ENCODE measurements around the gene RAB11FIP4.

RAB11FIP4 gene

DNA sequence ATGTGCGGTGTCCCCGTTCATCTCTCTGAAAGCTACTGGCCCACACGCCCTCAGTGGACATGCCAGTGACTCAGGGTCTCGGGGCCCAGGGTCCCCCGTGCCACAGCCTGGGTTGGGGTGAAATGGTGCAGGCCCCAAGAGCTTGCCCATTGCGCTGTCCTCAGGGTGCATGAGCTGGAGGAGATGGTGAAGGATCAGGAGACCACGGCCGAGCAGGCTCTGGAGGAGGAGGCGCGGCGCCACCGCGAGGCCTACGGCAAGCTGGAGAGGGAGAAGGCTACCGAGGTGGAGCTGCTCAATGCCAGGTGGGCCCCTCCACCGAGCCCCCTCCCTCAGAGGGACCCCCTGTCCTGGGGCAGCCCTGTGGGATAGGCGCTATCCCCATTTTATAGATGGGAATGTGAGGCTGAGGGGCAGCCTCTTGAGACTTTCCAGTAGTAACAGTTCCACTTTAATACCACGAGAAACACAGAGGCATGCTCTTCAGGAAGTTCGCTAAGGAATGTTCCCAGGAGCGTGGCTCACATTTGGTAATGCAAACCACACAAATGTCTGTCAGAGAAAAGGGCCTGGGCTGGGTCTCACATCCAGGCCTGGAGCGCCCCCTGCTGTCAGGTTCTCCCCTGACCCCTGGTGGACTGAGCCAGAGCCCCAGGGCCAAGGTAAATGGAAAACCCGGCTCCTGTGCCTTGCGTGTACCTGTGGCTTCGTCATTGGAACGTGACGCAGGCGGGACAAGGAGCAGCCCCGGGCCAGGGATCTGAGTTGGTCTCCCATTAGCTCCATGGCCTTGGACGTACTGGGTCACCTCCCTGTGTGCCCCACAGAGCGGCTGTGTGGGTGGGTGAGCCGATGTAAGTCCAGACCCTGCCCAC lies 133.7 kb downstream of the RAB11FIP4 start:
- peak; percentile 68 for DNase-seq (ENCODE audit: low spot score)

- no peak for DNase-seq (ENCODE audit: low spot score)
Measured at GRCh38 chr17:31525801-31526549, 134.5 kb downstream of the RAB11FIP4 start.

DNA sequence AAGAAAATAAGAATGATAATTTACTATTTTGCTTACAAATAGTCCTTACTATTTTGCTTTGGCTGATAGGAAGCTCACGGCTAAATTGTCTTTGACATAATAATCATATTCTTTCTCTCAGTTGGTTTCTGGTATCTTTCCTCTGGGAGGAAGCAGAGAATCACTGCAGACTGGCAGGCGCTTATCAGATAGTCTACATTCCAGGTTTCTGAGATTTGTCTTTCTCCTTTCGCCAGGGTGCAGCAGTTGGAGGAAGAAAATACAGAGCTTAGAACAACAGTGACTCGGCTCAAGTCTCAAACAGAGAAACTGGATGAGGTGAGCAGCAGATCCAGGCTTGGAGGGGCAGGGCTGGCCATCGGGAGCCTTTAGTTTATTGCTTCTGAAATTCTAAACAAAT lies 136.1 kb downstream of the RAB11FIP4 start:
- no peak for DNase-seq (ENCODE audit: low spot score)

- DNase-seq (ENCODE audit: low spot score), result no peak
Measured at GRCh38 chr17:31528291-31528874, 136.9 kb downstream of the RAB11FIP4 start.

GRCh38 chr17:31529841-31530251 lies 138.4 kb downstream of the RAB11FIP4 start:
- no peak for DNase-seq (ENCODE audit: low spot score)

DNA sequence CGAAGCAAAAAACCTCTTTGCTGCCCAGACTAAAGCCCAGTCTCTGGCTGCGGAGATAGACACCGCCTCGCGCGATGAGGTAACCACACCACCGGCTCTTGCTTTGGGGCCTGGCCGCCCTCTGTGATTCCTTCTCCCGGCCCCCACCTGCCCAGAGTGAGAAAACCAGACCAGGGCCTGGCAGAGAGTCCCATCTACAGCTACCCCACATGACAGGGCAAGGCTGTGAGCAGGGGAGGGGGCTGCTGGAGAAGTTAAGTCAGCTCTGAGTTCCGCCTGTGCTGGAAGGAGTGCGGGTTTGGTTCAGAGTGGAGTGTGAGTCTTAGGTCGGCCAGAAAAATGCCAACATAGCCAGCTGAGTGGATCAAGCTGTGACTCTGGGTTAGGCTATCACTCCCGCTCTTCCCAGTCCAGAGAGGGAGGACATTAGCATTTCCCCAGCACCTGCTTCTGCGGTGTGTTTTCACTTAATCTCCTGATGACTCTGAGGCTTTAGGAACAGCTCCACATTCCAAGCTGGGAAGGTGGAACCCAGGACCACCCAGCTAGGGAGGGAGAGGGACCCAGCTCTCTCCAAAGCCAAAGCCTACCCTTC lies 139.0 kb downstream of the RAB11FIP4 start:
- no peak for DNase-seq (ENCODE audit: low spot score)

DNA sequence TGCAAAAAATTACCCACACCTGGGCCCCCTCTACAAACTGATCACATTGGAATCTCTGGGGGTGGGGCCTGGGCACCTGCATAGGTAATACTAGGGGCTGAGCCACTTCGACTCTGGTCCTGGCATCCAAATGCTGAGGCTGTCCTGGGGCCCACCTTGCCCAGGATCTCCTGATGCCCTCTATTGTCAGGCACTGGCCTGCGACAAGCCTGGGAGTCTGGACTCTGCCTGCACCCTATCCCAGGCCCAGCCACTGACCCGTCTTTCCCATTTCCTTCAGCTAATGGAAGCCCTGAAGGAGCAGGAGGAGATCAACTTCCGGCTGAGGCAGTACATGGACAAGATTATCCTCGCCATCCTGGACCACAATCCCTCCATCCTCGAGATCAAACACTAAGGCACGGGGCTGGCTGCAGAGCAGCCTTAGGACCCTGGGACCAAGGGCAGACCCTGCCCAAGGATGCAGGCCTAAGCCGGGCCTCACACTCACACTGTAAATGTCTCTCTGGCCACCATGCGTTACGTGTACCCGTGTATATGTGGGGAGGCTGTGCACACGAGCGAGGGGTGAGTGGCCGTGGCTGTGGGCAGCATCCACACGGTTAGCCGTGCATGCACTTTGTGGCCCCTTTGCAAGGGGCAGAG lies 140.0 kb downstream of the RAB11FIP4 start:
- DNase-seq (ENCODE audit: low spot score), result no peak

- no peak for DNase-seq (ENCODE audit: low spot score)
Measured at GRCh38 chr17:31532081-31532480, 140.6 kb downstream of the RAB11FIP4 start.

GRCh38 chr17:31532526-31532925 lies 141.1 kb downstream of the RAB11FIP4 start:
- no peak for DNase-seq (ENCODE audit: low spot score)

- DNase-seq (ENCODE audit: low spot score), result no peak
Measured at GRCh38 chr17:31533546-31534155, 142.2 kb downstream of the RAB11FIP4 start.

DNA sequence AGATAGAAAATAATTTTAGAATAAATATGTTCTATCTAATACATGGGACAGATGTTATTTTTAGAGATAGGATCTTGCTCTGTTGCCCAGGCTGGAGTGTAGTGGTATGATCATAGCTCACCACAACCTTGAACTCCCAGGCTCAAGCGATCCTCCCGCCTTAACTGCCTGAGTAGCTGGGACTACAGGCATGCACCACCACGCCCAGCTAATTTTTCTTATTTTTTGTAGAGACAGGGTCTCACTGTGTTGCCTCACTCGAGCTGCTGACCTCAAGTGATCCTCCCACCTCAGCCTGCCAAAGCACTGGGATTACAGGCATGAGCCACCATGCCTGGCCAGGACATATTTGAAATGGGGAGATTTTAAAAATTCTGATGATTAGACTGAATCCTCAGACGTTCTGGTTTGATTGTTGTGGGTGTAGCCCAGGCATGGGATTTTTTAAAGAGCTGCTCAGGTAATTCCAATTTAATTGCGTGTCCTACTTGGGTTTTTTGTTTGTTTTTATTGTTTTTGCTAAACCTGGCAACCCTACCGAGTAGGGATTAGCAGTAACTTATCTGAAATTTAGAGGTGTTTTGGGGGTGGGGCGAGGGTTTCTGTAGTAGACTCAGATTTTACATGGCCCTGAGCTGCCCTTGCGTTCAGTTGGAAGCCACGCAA lies 142.9 kb downstream of the RAB11FIP4 start:
- no peak for DNase-seq (ENCODE audit: low spot score)

DNA sequence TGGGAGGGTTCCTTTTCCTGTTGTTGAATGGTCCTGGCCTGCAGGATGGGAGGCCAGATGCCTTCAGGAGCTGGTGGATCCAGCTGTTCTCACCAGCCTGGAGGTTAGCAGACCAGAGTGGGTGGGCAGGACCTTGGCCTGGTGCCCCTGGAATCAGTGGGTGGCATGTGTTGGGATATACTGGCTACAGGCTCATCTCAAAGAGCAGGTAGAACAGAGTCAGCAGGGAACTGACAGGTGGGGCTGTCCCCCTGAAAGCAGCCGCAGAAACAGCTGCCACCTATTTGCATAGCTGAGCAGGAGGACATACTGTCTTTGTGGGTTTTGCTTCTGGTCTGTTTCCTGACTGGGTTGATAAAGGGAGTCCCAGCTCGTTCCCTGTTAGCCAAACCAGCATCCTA lies 144.1 kb downstream of the RAB11FIP4 start:
- DNase-seq (ENCODE audit: low spot score), result no peak

DNA sequence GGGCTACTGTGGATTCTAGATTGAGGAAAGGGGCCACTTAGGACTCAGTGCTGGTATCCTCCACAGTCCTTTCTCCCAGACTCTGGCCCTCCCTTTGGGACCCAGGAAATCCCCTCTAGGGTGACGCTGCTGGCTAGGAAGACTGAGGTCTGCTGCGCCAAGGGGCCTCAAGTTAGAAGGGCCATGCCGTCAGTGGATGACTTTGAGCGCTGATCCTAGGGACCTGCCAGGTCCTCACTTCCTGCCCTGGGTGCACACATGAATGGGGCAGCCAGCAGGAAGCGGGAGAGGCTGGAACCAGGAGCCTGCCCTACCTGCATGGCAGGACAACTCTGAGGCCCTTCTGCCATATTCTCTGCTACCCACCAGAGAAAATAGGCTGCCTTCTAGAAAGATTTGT lies 145.0 kb downstream of the RAB11FIP4 start:
- no peak for DNase-seq (ENCODE audit: low spot score)

DNA sequence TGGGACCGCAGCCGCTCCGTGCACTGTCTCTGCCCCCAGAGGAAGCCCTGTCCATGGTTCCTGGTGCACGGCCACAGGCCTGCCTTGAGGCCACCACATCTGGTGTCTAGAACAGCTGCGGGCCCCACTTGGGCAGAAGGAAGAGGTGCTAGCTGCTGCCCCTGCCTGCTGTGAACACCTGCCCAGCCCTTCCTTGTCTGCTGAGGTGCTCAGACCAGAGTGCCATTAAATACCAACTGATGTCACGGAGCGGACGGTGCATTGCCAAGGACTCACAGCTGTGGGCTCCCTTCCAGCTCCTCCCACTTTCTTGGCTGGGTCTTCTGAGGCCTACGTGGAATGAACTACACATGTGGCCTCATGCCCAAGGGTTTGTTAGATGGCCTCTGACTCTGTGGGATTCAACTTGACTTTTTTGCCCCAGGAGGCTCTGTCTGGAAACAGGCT lies 146.1 kb downstream of the RAB11FIP4 start:
- no peak for DNase-seq (ENCODE audit: low spot score)

DNA sequence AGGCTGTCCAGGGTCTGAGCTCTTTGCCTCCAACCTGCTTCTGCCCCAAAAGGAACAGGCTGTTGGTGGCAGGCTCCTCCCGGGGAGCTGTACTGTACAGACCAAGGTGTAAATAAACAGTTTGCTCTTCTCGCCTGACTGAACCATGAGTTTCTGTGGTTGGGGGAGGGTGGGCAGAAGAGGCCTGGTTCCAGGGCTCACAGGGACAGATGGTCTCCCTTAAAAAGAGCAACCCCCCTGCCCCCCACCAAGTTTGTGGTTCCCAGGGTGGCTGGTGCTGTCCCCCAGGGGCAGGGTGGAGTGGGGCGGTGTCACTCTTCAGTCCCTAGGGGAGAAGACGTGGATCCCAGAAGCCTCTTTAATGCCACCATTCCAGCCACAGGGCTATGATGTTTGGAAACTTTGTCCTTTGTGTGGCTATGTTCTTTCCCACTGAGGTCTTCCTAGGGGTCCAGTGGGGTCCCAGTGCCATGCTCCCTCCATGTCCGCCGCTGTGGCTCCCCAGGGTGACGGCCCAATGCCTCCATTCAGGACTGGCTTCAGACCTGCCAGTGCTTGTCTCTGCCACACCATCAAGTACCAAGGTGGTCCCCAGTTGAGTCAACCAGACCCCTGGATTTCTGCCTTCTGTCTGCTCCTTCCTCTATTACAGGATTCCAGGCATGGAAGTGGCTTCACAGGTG lies 146.7 kb downstream of the RAB11FIP4 start:
- DNase-seq (ENCODE audit: low spot score), result no peak

DNA sequence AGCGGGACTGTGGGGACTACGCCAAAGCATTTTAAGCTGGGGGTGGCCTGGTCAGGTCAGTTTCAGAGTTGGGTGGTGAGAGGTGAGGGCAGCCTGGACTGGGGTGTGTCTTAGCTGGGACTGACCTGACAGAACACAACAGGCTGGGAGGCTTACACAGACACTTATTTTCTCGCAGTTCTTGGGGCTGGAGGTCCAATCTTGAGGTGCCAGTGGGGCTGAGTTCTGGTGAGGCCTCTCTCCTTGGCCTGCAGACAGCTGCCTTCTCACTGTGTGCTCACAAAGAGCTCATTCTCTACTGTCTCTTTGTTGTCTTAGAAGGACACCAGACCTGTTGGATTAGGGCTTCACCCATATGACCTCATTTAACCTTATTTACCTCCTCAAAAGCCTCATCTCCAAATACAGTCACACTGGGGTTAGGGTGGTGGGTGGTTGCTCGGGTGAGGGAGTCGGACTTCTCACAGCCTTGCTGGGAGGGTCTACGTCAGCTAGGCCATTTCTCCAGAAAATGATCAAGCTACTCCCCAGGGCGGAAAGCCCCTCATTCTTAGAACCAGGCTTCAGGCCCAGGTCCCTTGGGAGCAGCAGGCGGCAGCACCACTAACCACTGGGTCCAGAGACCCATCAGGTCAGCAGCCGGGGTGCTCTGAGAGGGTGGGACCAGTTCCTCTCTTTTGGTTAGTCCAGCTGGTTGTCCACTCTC lies 149.3 kb downstream of the RAB11FIP4 start:
- no peak for DNase-seq (ENCODE audit: low spot score)

DNA sequence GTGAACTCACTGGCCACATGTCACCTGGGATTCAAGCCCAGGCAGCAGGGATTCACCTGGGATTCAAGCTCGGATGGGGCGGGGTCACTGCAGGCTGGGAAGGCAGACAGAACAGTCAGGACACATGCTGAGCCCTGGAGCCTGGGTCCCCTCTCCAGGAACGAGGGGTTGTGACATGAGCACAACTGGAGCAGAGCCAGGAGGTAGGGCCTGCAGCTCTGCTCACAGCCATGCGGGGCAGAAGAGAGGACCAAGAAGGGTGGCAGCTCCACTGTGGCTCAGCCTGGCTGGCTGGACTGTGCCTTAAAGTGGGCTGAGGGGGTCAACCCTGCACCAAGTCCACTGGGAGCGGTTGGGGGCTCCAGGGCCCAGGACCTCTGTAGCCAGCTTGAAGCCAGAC lies 150.1 kb downstream of the RAB11FIP4 start:
- no peak for DNase-seq (ENCODE audit: low spot score)

GRCh38 chr17:31544186-31544585 lies 152.7 kb downstream of the RAB11FIP4 start:
- no peak for DNase-seq (ENCODE audit: low spot score)

- no peak for DNase-seq (ENCODE audit: low spot score)
Measured at GRCh38 chr17:31546650-31547049, 155.2 kb downstream of the RAB11FIP4 start.

- no peak for DNase-seq (ENCODE audit: low spot score)
Measured at GRCh38 chr17:31548709-31549108, 157.2 kb downstream of the RAB11FIP4 start.
